T-helper 17 cell (primary cell): Measurements from ENCODE around the gene MILR1. TPM values are rescaled to one million over a fixed set of nuclear protein-coding genes. Genes with fewer than 3 reads are reported as not detected.
"Not testable (repeated sequence)": the region's sequence is repeated elsewhere in the genome, so short reads cannot be mapped to it uniquely, and the experiment has no call there.

ENCODE experiments used
- ATAC-seq: fragments of 150-1000 bp; cut with Tn5 transposase; 2 replicates; pipeline ENCODE4 v1.10.0; 2021; ENCODE audit warnings: mild to moderate bottlenecking, moderate library complexity
- DNase-seq, 3 donors: peaks; one replicate each; pipeline versions ENCODE4 v3.0.0 to v3.0.0-alpha.2; 2020 to 2021
- H3K9me3 ChIP-seq: one replicate; pipeline ENCODE4 v1.7.0; 2013; ENCODE audit warnings: low read length, mild to moderate bottlenecking; ENCODE audit not compliant: control insufficient read depth, poor library complexity, severe bottlenecking
- H3K27ac Mint-ChIP-seq: one replicate; pipeline ENCODE4 v1.8.0; 2022; ENCODE audit warnings: mild to moderate bottlenecking, moderate library complexity, mixed read lengths
- H3K27me3 Mint-ChIP-seq: one replicate; pipeline ENCODE4 v1.8.0; 2022; ENCODE audit warnings: mixed read lengths
- H3K36me3 Mint-ChIP-seq: one replicate; pipeline ENCODE4 v1.8.0; 2022; ENCODE audit warnings: low read depth, mixed read lengths
- H3K4me1 Mint-ChIP-seq: one replicate; pipeline ENCODE4 v1.8.0; 2022; ENCODE audit warnings: mild to moderate bottlenecking, mixed read lengths
- H3K4me3 Mint-ChIP-seq: one replicate; pipeline ENCODE4 v1.8.0; 2022; ENCODE audit warnings: mild to moderate bottlenecking, moderate library complexity, mixed read lengths
- total RNA-seq, 4 donors: library from RNA in 2 of 4; stranded (reverse) in 2 of 4; gene quantifications; one replicate each; pipeline ENCODE4 v1.2.3 and lab custom pipeline; 2022 to 2026

Gene MILR1
- total RNA-seq, 2 donors from 2014 or later: 1.0 to 1.4 TPM

- DNase-seq (no peak), ATAC-seq (peak; percentile 67)
- no peak overlapping the region for H3K27ac Mint-ChIP-seq
- no peaks in the 10 kb centered on the region for H3K27me3 Mint-ChIP-seq
- H3K4me3 Mint-ChIP-seq: no peak overlapping the region
- H3K9me3 ChIP-seq: no peaks in the 10 kb centered on the region
- H3K36me3 Mint-ChIP-seq: no peaks in the 10 kb centered on the region
- peaks cover 2% of the 10 kb centered on the region for H3K4me1 Mint-ChIP-seq
Measured at GRCh38 chr17:64418506-64419339, 30.2 kb upstream of the MILR1 start.

GRCh38 chr17:64420143-64420670 lies 28.7 kb upstream of the MILR1 start:
- Mint-ChIP-seq H3K36me3 (no peaks in the 10 kb centered on the region), H3K27ac (no peak overlapping the region), H3K4me3 (no peak overlapping the region), H3K27me3 (no peaks in the 10 kb centered on the region), H3K4me1 (peaks cover 2% of the 10 kb centered on the region)
- no peaks in the 10 kb centered on the region for H3K9me3 ChIP-seq
- DNase-seq: no peak
- ATAC-seq: peak; percentile 85

- H3K27ac Mint-ChIP-seq, ATAC-seq, H3K27me3 Mint-ChIP-seq: not testable (repeated sequence)
Measured at GRCh38 chr17:64422121-64422520, 26.8 kb upstream of the MILR1 start.

GRCh38 chr17:64423881-64424280 lies 25.0 kb upstream of the MILR1 start:
- no peaks in the 10 kb centered on the region for H3K36me3 Mint-ChIP-seq
- H3K4me3 Mint-ChIP-seq: no peak overlapping the region
- no peak overlapping the region for H3K27ac Mint-ChIP-seq
- no peaks in the 10 kb centered on the region for H3K4me1 Mint-ChIP-seq
- DNase-seq (no peak), ATAC-seq (no peak)
- H3K27me3 Mint-ChIP-seq: peaks cover 4% of the 10 kb centered on the region
- H3K9me3 ChIP-seq: no peaks in the 10 kb centered on the region

More at GRCh38 chr17:64422121-64422520, 26.8 kb upstream of the MILR1 start:
- not testable (repeated sequence) for H3K4me1 Mint-ChIP-seq, H3K36me3 Mint-ChIP-seq, DNase-seq, H3K4me3 Mint-ChIP-seq, H3K9me3 ChIP-seq

- Mint-ChIP-seq H3K4me3 (no peak overlapping the region), H3K27me3 (peaks cover 4% of the 10 kb centered on the region), H3K27ac (no peak overlapping the region), H3K36me3 (no peaks in the 10 kb centered on the region), H3K4me1 (no peaks in the 10 kb centered on the region)
- no peaks in the 10 kb centered on the region for H3K9me3 ChIP-seq
- ATAC-seq: no peak
- no peak for DNase-seq
Measured at GRCh38 chr17:64424324-64424849, 24.5 kb upstream of the MILR1 start.

- ATAC-seq (no peak), DNase-seq (no peak)
- Mint-ChIP-seq H3K27me3 (peaks cover 5% of the 10 kb centered on the region), H3K36me3 (no peaks in the 10 kb centered on the region), H3K4me1 (no peaks in the 10 kb centered on the region), H3K4me3 (no peak overlapping the region), H3K27ac (no peak overlapping the region)
- H3K9me3 ChIP-seq: no peaks in the 10 kb centered on the region
Measured at GRCh38 chr17:64425191-64425590, 23.7 kb upstream of the MILR1 start.

- H3K9me3 ChIP-seq: no peaks in the 10 kb centered on the region
- H3K27me3 Mint-ChIP-seq: peaks cover 15% of the 10 kb centered on the region
- H3K4me1 Mint-ChIP-seq: no peaks in the 10 kb centered on the region
- ATAC-seq (no peak), DNase-seq (no peak)
- H3K36me3 Mint-ChIP-seq: peaks cover 2% of the 10 kb centered on the region
- H3K4me3 Mint-ChIP-seq: no peak overlapping the region
- no peak overlapping the region for H3K27ac Mint-ChIP-seq
Measured at GRCh38 chr17:64426596-64426995, 22.3 kb upstream of the MILR1 start.

GRCh38 chr17:64428406-64428805 lies 20.5 kb upstream of the MILR1 start:
- DNase-seq (no peak), ATAC-seq (no peak)
- H3K27me3 Mint-ChIP-seq: peaks cover 20% of the 10 kb centered on the region
- H3K4me1 Mint-ChIP-seq: no peaks in the 10 kb centered on the region
- no peak overlapping the region for H3K4me3 Mint-ChIP-seq
- no peaks in the 10 kb centered on the region for H3K9me3 ChIP-seq
- H3K27ac Mint-ChIP-seq: no peak overlapping the region
- H3K36me3 Mint-ChIP-seq: peaks cover 2% of the 10 kb centered on the region

GRCh38 chr17:64430036-64430435 lies 18.9 kb upstream of the MILR1 start:
- not testable (repeated sequence) for H3K36me3 Mint-ChIP-seq, ATAC-seq, H3K4me3 Mint-ChIP-seq, H3K9me3 ChIP-seq, H3K4me1 Mint-ChIP-seq, DNase-seq
- H3K27ac Mint-ChIP-seq: peak overlapping the region; percentile 34
- H3K27me3 Mint-ChIP-seq: peaks cover 20% of the 10 kb centered on the region

GRCh38 chr17:64431534-64431933 lies 17.4 kb upstream of the MILR1 start:
- Mint-ChIP-seq H3K27ac (no peak overlapping the region), H3K4me1 (no peaks in the 10 kb centered on the region), H3K4me3 (no peak overlapping the region)

GRCh38 chr17:64437944-64438525 lies 10.9 kb upstream of the MILR1 start:
- H3K27me3 Mint-ChIP-seq: no peaks in the 10 kb centered on the region
- H3K4me1 Mint-ChIP-seq: peaks cover 9% of the 10 kb centered on the region
- no peaks in the 10 kb centered on the region for H3K36me3 Mint-ChIP-seq
- H3K4me3 Mint-ChIP-seq: no peak overlapping the region
- no peak for ATAC-seq
- H3K9me3 ChIP-seq: no peaks in the 10 kb centered on the region
- no peak overlapping the region for H3K27ac Mint-ChIP-seq
- no peak for DNase-seq

More at GRCh38 chr17:64431534-64431933, 17.4 kb upstream of the MILR1 start:
- DNase-seq: no peak
- ATAC-seq: no peak
- Mint-ChIP-seq H3K27me3 (peaks cover 20% of the 10 kb centered on the region), H3K36me3 (peaks cover 2% of the 10 kb centered on the region)
- H3K9me3 ChIP-seq: no peaks in the 10 kb centered on the region

GRCh38 chr17:64439521-64439920 lies 9.4 kb upstream of the MILR1 start:
- H3K36me3 Mint-ChIP-seq, H3K27me3 Mint-ChIP-seq, ATAC-seq, H3K4me3 Mint-ChIP-seq, H3K27ac Mint-ChIP-seq, DNase-seq, H3K9me3 ChIP-seq: not testable (repeated sequence)
- peaks cover 15% of the 10 kb centered on the region for H3K4me1 Mint-ChIP-seq

GRCh38 chr17:64439956-64440355 lies 9.0 kb upstream of the MILR1 start:
- no peaks in the 10 kb centered on the region for H3K9me3 ChIP-seq
- DNase-seq: no peak
- no peak overlapping the region for H3K4me3 Mint-ChIP-seq
- peaks cover 15% of the 10 kb centered on the region for H3K4me1 Mint-ChIP-seq
- no peak for ATAC-seq
- H3K27ac Mint-ChIP-seq: no peak overlapping the region
- H3K27me3 Mint-ChIP-seq: no peaks in the 10 kb centered on the region
- H3K36me3 Mint-ChIP-seq: no peaks in the 10 kb centered on the region
